HepG2 (cell line): ENCODE measurements around the gene ANP32B. TPM values are rescaled to one million over a fixed set of nuclear protein-coding genes. Genes with fewer than 3 reads are reported as not detected.

ENCODE experiments used
- CBX1 ChIP-seq: IDR thresholded peaks from one replicate; pipeline ENCODE4 v1.6.1; 2016; ENCODE audit warnings: antibody characterized with exemption, low read depth
- CHD4 ChIP-seq: fragments of 200-600 bp; sonication (generic); IDR thresholded peaks from 2 replicates; pipeline ENCODE4 v1.7.0; 2017; ENCODE audit warnings: mild to moderate bottlenecking, low read length, borderline replicate concordance
- LCORL ChIP-seq, 2 experiments: fragments of 450-650 bp in 1 of 2; sonication (generic) in 1 of 2; formaldehyde crosslinking in 1 of 2; IDR thresholded peaks; 2 replicates each; pipeline versions ENCODE4 v1.5.0 to v1.6.1; 2017 to 2020; ENCODE audit warnings: antibody characterized with exemption in 1 of 2, missing genetic modification reagents in 1 of 2
- NR2C2 ChIP-seq: sonication (generic); formaldehyde crosslinking; IDR thresholded peaks from 2 replicates; pipeline ENCODE4 v1.4.0; 2020; ENCODE audit warnings: missing genetic modification reagents, mild to moderate bottlenecking, moderate library complexity, borderline replicate concordance
- RARA ChIP-seq: IDR thresholded peaks from 2 replicates; pipeline ENCODE4 v1.6.1; 2016; ENCODE audit warnings: missing genetic modification reagents, missing compliant biosample characterization
- RFX3 ChIP-seq: IDR thresholded peaks from 2 replicates; pipeline ENCODE4 v1.6.1; 2016; ENCODE audit warnings: missing biosample characterization, missing genetic modification reagents
- TBP ChIP-seq: sonication (generic); formaldehyde crosslinking; IDR thresholded peaks from 2 replicates; pipeline ENCODE4 v1.5.0; 2020; ENCODE audit warnings: missing genetic modification reagents
- ZFP62 ChIP-seq: sonication (generic); formaldehyde crosslinking; IDR thresholded peaks from 2 replicates; pipeline ENCODE4 v1.4.0; 2020; ENCODE audit warnings: missing genetic modification reagents
- ZNF607 ChIP-seq: sonication (generic); formaldehyde crosslinking; IDR thresholded peaks from 2 replicates; pipeline ENCODE4 v1.5.1; 2020; ENCODE audit warnings: missing genetic modification reagents, mild to moderate bottlenecking, borderline replicate concordance
- ZNF746 ChIP-seq: sonication (generic); formaldehyde crosslinking; IDR thresholded peaks from 2 replicates; pipeline ENCODE4 v1.8.0; 2022; ENCODE audit warnings: mild to moderate bottlenecking, missing genetic modification reagents
- ZSCAN21 ChIP-seq: sonication (generic); formaldehyde crosslinking; IDR thresholded peaks from 2 replicates; pipeline ENCODE4 v1.8.0; 2022; ENCODE audit warnings: mild to moderate bottlenecking, missing genetic modification reagents, moderate library complexity, borderline replicate concordance
- ZSCAN22 ChIP-seq: sonication (generic); formaldehyde crosslinking; IDR thresholded peaks from 2 replicates; pipeline ENCODE4 v1.4.0; 2020; ENCODE audit warnings: mild to moderate bottlenecking, missing genetic modification reagents
- polyA plus RNA-seq, 8 experiments: library from polyadenylated mRNA; depleted of rRNA in 3 of 8; stranded (reverse) in 7 of 8; unstranded in 1 of 8; fragments of >200 nt; fragmentation: Illumina TruSeq in 4 of 8; extraction: Trizol in 4 of 8; gene quantifications; 2 replicates each; pipeline versions ENCODE4 v1.2.1 to v1.2.3, GENCODE V29; 2011 to 2016; ENCODE audit warnings: low read depth in 4 of 8, missing spikeins in 1 of 8, mixed read lengths in 1 of 8; ENCODE audit not compliant: insufficient read depth in 1 of 8
- total RNA-seq, 5 experiments: library from RNA; depleted of rRNA; stranded (reverse); fragments of >200 nt; fragmentation: Illumina TruSeq; extraction: Trizol; gene quantifications; 2 replicates each; pipeline ENCODE4 v1.2.3, GENCODE V29; 2016; ENCODE audit warnings: low read depth in 1 of 5
- TF ChIP-seq, protein P1 (sequence below): sonication (generic); formaldehyde crosslinking; IDR thresholded peaks from 2 replicates; pipeline ENCODE4 v1.8.0; 2022; ENCODE audit warnings: mild to moderate bottlenecking, missing genetic modification reagents; ENCODE audit not compliant: insufficient replicate concordance
- TF ChIP-seq, protein P2 (sequence below): fragments of 450-650 bp; IDR thresholded peaks from 2 replicates; pipeline ENCODE4 v1.6.1; 2016
- TF ChIP-seq, protein P3 (sequence below): IDR thresholded peaks from 2 replicates; pipeline ENCODE4 v1.6.1; 2016
- TF ChIP-seq, protein P4 (sequence below): sonication (generic); formaldehyde crosslinking; IDR thresholded peaks from 2 replicates; pipeline ENCODE4 v1.5.0; 2020; ENCODE audit warnings: mild to moderate bottlenecking, missing genetic modification reagents, borderline replicate concordance
- TF ChIP-seq, protein P5 (sequence below): sonication (generic); formaldehyde crosslinking; IDR thresholded peaks from 2 replicates; pipeline ENCODE4 v1.4.0; 2020; ENCODE audit warnings: mild to moderate bottlenecking, missing genetic modification reagents
- TF ChIP-seq, protein P6 (sequence below): sonication (generic); formaldehyde crosslinking; conservative IDR thresholded peaks from 2 replicates; pipeline ENCODE4 v1.4.0; 2020; ENCODE audit warnings: missing genetic modification reagents

Gene ANP32B
- total and polyA plus RNA-seq, 2 of the 13 experiments (the other 11 are each of a cell fraction or from before 2014, with no cell fraction given) = 22.1 to 37.5 TPM

DNA sequence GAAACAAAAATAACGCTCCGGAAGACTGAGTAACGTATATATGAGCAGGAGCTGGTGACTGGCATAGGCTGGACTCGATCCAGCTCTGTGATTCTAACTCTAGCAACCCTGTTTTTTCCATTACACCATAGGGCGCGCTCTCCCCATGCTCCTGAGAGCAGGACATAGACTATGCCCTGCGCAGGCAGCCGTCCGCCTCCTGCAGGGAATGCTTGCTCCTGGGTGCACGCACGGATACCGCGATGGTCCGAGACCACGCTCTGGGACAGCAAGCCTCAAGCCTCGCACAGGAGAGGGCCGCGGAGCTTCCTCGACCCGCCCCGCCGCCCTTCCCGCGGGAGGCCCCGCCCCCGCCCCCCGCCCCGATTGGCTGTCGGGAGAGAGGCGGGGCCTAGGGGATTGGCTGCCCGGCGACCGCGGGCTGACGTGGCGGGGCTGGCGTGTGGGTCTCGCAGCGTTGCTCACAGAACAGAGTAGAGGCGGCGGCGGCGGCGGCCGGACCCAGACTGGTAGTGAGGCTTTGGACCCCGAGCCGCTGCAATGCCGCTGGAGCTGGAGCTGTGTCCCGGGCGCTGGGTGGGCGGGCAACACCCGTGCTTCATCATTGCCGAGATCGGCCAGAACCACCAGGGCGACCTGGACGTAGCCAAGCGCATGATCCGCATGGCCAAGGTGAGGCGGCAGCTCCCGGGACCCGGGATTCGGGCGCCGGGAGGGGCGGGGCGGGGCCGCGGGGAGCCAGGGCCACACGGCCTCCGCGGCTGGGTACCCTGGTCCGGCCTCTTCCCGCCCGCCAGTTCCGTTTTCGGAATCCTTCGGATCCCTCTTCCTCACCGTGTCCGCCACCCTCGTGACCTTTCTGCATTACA is 73.4 kb downstream of the ANP32B start, which contains the start of gene NANS (continued):
- TF ChIP-seq, protein P1, sequence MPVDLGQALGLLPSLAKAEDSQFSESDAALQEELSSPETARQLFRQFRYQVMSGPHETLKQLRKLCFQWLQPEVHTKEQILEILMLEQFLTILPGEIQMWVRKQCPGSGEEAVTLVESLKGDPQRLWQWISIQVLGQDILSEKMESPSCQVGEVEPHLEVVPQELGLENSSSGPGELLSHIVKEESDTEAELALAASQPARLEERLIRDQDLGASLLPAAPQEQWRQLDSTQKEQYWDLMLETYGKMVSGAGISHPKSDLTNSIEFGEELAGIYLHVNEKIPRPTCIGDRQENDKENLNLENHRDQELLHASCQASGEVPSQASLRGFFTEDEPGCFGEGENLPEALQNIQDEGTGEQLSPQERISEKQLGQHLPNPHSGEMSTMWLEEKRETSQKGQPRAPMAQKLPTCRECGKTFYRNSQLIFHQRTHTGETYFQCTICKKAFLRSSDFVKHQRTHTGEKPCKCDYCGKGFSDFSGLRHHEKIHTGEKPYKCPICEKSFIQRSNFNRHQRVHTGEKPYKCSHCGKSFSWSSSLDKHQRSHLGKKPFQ (CRISPR knock-in tag) = peak; percentile 9
- no peak for TF ChIP-seq ZFP62 (CRISPR knock-in tag)
- TF ChIP-seq, protein P2, sequence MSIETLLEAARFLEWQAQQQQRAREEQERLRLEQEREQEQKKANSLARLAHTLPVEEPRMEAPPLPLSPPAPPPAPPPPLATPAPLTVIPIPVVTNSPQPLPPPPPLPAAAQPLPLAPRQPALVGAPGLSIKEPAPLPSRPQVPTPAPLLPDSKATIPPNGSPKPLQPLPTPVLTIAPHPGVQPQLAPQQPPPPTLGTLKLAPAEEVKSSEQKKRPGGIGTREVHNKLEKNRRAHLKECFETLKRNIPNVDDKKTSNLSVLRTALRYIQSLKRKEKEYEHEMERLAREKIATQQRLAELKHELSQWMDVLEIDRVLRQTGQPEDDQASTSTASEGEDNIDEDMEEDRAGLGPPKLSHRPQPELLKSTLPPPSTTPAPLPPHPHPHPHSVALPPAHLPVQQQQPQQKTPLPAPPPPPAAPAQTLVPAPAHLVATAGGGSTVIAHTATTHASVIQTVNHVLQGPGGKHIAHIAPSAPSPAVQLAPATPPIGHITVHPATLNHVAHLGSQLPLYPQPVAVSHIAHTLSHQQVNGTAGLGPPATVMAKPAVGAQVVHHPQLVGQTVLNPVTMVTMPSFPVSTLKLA = 0 out of 2 replicates have a peak, but pooled peaks have one; percentile 2
- TF ChIP-seq, protein P3, sequence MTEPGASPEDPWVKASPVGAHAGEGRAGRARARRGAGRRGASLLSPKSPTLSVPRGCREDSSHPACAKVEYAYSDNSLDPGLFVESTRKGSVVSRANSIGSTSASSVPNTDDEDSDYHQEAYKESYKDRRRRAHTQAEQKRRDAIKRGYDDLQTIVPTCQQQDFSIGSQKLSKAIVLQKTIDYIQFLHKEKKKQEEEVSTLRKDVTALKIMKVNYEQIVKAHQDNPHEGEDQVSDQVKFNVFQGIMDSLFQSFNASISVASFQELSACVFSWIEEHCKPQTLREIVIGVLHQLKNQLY (CRISPR knock-in tag) = no peak
- no peak for TF ChIP-seq RFX3
- TF ChIP-seq TBP = peak; percentile 65; the same call in 1 of the 2 replicates
- TF ChIP-seq LCORL (IDR thresholded peaks at IDR 0.05) = no peak
- peak; percentile 80 for TF ChIP-seq LCORL (CRISPR knock-in tag; IDR thresholded peaks at IDR 0.05)
- TF ChIP-seq, protein P4, sequence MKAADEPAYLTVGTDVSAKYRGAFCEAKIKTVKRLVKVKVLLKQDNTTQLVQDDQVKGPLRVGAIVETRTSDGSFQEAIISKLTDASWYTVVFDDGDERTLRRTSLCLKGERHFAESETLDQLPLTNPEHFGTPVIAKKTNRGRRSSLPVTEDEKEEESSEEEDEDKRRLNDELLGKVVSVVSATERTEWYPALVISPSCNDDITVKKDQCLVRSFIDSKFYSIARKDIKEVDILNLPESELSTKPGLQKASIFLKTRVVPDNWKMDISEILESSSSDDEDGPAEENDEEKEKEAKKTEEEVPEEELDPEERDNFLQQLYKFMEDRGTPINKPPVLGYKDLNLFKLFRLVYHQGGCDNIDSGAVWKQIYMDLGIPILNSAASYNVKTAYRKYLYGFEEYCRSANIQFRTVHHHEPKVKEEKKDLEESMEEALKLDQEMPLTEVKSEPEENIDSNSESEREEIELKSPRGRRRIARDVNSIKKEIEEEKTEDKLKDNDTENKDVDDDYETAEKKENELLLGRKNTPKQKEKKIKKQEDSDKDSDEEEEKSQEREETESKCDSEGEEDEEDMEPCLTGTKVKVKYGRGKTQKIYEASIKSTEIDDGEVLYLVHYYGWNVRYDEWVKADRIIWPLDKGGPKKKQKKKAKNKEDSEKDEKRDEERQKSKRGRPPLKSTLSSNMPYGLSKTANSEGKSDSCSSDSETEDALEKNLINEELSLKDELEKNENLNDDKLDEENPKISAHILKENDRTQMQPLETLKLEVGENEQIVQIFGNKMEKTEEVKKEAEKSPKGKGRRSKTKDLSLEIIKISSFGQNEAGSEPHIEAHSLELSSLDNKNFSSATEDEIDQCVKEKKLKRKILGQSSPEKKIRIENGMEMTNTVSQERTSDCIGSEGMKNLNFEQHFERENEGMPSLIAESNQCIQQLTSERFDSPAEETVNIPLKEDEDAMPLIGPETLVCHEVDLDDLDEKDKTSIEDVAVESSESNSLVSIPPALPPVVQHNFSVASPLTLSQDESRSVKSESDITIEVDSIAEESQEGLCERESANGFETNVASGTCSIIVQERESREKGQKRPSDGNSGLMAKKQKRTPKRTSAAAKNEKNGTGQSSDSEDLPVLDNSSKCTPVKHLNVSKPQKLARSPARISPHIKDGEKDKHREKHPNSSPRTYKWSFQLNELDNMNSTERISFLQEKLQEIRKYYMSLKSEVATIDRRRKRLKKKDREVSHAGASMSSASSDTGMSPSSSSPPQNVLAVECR (CRISPR knock-in tag) = peak; percentile 97
- 0 out of 2 replicates have a peak, but pooled peaks have one; percentile 45 for TF ChIP-seq ZSCAN22 (CRISPR knock-in tag)
- TF ChIP-seq, protein P5, sequence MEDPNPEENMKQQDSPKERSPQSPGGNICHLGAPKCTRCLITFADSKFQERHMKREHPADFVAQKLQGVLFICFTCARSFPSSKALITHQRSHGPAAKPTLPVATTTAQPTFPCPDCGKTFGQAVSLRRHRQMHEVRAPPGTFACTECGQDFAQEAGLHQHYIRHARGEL (CRISPR knock-in tag) = no peak
- TF ChIP-seq NR2C2 = peak; percentile 42; the same call in 1 of the 2 replicates
- TF ChIP-seq, protein P6, sequence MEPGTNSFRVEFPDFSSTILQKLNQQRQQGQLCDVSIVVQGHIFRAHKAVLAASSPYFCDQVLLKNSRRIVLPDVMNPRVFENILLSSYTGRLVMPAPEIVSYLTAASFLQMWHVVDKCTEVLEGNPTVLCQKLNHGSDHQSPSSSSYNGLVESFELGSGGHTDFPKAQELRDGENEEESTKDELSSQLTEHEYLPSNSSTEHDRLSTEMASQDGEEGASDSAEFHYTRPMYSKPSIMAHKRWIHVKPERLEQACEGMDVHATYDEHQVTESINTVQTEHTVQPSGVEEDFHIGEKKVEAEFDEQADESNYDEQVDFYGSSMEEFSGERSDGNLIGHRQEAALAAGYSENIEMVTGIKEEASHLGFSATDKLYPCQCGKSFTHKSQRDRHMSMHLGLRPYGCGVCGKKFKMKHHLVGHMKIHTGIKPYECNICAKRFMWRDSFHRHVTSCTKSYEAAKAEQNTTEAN (CRISPR knock-in tag) = peak; percentile 53; the same call in 1 of the 2 replicates
- no peak for TF ChIP-seq ZNF746 (CRISPR knock-in tag)
- no peak; the same call in 1 of the 2 replicates for TF ChIP-seq RARA (CRISPR knock-in tag)
- 0 out of 2 replicates have a peak, but pooled peaks have one; percentile 44 for TF ChIP-seq CHD4
- TF ChIP-seq ZSCAN21 = peak; percentile 88
- no peak; the same call in 1 of the 2 replicates for TF ChIP-seq ZNF607 (CRISPR knock-in tag)
- TF ChIP-seq CBX1 = no peak
